Measurements from ENCODE around the gene TPRN.

- TF ChIP-seq CTCF (IDR thresholded peaks at IDR 0.05), result no peak
- TF ChIP-seq POLR2A (IDR thresholded peaks at IDR 0.05), result no peak
Measured at GRCh38 chr9:137230705-137231371, 30.3 kb upstream of the TPRN start, which contains the start of gene SLC34A3.

Measured in esophagus squamous epithelium (tissue), 4 donors.